ENCODE results near the gene PRKAA1. TPM values are rescaled to one million over a fixed set of nuclear protein-coding genes. Genes with fewer than 3 reads are reported as not detected.

PRKAA1 gene
- 111 and 163 TPM in 2 replicates for total RNA-seq

GRCh38 chr5:40798012-40798800 lies at the start of gene PRKAA1:
TSS of gene PRKAA1 (minus strand) at chr5:40798374. CDS start at chr5:40798189, 185 bp downstream.

DNA sequence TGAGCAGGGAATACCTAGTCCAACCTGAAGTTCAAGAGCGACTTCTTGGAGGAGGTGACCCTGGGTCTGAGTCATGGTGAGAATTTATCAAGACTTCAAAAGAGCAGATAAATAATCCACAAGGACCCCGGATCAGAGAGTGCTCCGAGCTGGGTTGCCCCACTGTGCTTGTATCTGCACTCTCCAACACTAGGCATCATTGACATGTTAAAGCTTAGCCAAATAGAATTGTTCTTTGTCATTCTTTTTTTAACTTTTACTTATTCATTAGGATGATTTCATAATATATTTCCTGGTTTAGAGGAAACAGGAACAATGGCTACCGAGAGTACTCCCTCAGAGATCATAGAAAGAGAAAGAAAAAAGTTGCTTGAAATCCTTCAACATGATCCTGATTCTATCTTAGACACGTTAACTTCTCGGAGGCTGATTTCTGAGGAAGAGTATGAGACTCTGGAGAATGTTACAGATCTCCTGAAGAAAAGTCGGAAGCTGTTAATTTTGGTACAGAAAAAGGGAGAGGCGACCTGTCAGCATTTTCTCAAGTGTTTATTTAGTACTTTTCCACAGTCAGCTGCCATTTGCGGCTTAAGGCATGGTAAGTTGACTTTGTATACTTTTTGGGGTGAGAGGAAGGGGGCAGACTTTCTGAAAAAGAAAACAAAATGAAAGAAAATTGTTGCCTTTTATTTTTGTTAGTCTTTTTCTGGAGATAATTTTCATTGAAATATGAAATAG lies 43.1 kb upstream of the PRKAA1 start, which contains the start of gene CARD6:
Gene CARD6 (plus strand): TSS at position 300 of the 738 bp plus-strand sequence. CDS start 16 bp downstream, at position 316.

GRCh38 chr5:40834849-40835787 lies 36.9 kb upstream of the PRKAA1 start, which contains the start of gene RPL37:
TSS of gene RPL37 (minus strand) at chr5:40835222. CDS start at chr5:40835185, 37 bp downstream.

DNA sequence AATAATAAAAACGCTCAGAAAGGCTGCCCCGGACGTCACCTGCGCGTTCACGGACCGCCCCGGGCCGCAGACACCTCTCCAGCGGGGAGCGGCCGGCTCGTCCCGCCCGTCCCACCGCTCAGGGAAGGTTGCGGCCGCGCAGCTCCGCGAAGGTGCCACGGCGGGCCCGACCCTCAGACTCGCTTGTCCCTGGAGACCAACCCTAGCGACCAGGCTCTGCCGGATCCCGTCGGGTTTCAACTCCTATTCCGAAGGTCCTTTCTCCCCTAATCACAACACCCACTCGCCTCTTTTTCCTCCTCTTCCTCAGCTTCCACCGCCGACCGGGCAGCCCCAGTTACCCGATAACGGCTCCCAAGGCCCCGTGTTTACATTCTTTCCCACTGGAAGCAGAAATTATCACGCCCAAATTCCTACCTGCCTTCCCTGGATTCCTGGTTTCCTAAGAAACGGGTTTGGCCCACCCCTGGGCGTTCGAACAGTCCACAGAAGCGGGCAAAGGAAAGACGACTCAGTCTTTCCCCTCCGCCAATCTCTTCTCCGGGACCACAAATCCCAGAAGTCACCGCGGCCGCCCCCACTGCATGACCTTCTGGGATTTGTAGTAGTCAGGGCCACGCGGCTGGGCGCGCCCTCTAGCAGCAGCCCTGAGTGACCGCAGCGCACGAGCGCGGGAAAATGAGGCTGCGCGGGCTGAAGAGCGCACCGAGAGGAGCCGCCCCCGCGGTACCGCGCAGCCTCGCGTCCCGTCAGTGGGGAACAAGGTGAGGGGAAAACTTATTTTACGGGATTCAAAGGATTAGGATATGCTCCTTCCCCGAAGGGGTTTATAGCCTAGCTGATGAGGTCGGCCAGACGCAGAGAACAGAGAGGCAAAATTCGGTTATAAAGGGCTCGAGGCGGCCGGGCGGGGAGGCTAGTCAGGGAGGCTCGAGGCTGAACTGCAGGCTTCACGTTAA lies 42.5 kb downstream of the PRKAA1 start, which contains the start of gene TTC33:
Gene TTC33 (minus strand): TSS at position 555 of the 959 bp plus-strand sequence. CDS start 8,943 bp downstream, outside the sequence.

Other genes with a start within 250 kb of the PRKAA1 start
- 10.3 and 23.3 TPM in 2 replicates for gene PTGER4, start 118.5 kb downstream of the PRKAA1 start, total RNA-seq
- 13.9 and 18.5 TPM in 2 replicates for gene TTC33, start 42.4 kb downstream of the PRKAA1 start, total RNA-seq
- 393 and 958 TPM in 2 replicates for gene RPL37, start 36.8 kb upstream of the PRKAA1 start, total RNA-seq
- 18.7 and 24.0 TPM in 2 replicates for gene CARD6, start 43.0 kb upstream of the PRKAA1 start, total RNA-seq
- gene C7, start 111.1 kb upstream of the PRKAA1 start, total RNA-seq = 0.15 and 0.83 TPM in 2 replicates

Data from smooth muscle cell of trachea (primary cell).